ENCODE results near the gene TKTL1. TPM values are rescaled to one million over a fixed set of nuclear protein-coding genes. Genes with fewer than 3 reads are reported as not detected.

Gene TKTL1
- total and polyA plus RNA-seq, 2 of the 8 experiments (the other 6 are each of a cell fraction or from before 2014, with no cell fraction given) = 0.05 TPM; not detected in 1

- H2AFZ ChIP-seq (ENCODE audit: low read length) = no peak overlapping the region
- H3K79me1 ChIP-seq (ENCODE audit: low read depth, low read length) = 0 out of 2 replicates have a peak, but pooled peaks cover under 1% of the 10 kb centered on the region
- no peak overlapping the region for H2BK15ac ChIP-seq (ENCODE audit: low read length)
- no peak overlapping the region; a peak in 2 of 7 replicates for H3K9ac ChIP-seq (replicated peaks in 1 of 4; ENCODE audit: extremely low read depth in 1 of 4, low read depth in 3 of 4, low read length in 3 of 4)
- no peak overlapping the region for H3K14ac ChIP-seq (ENCODE audit: insufficient read length)
- no peak overlapping the region for H4K8ac ChIP-seq (ENCODE audit: extremely low read depth, insufficient read depth, low read length)
- H2AK5ac ChIP-seq (ENCODE audit: low read depth, low read length) = no peak overlapping the region
- no peak for FAIRE-seq
- no peak overlapping the region for H3K56ac ChIP-seq (replicated peaks; ENCODE audit: insufficient read length, low read depth, low read length)
- WGBS, 2 experiments (ENCODE audit: extremely low coverage in 1 of 2, insufficient coverage in 1 of 2, insufficient read length in 1 of 2, insufficient replicate concordance in 2 of 2, low coverage in 1 of 2, low lambda C conversion rate in 2 of 2, missing lambda C conversion rate in 1 of 2) = 6% methylated on average over 13 of the region's 43 CpGs; no CpG with 5 or more reads in 1 of the 2 experiments
- H3K36me3 ChIP-seq (ENCODE audit: control insufficient read depth in 2 of 4, insufficient read depth in 4 of 4, low read length in 3 of 4) = peaks cover 8 to 23% (median 14%) of the 10 kb centered on the region in 4 experiments
- H2BK5ac ChIP-seq (ENCODE audit: low read depth, low read length) = no peak overlapping the region
- 0 out of 2 replicates have a peak overlapping the region, but pooled peaks have one; percentile 39 for H2BK12ac ChIP-seq (ENCODE audit: low read depth, low read length)
- peaks cover 0 to 3% (median 0%) of the 10 kb centered on the region in 4 experiments; a peak in 2 of 7 replicates for H3K27me3 ChIP-seq (replicated peaks in 1 of 4; ENCODE audit: control insufficient read depth in 3 of 4, extremely low read depth in 1 of 4, insufficient read depth in 3 of 4, low read length in 3 of 4)
- no peak for DNase-seq (ENCODE audit: low read depth in 1 of 2, low spot score in 2 of 2)
- H3K23me2 ChIP-seq (ENCODE audit: low read depth, low read length) = peaks cover 5% of the 10 kb centered on the region; the same call in 1 of the 2 replicates
- no peak overlapping the region for H4K91ac ChIP-seq (replicated peaks; ENCODE audit: insufficient read length, low read length)
- H4K20me1 ChIP-seq (replicated peaks in 1 of 2; ENCODE audit: control insufficient read depth in 1 of 2, insufficient read depth in 2 of 2, low read length in 2 of 2) = peaks cover 6 to 14% of the 10 kb centered on the region in 2 experiments
- peaks cover 8 to 40% of the 10 kb centered on the region in 2 experiments; a peak in 3 of 4 replicates for H3K79me2 ChIP-seq (ENCODE audit: control insufficient read depth in 1 of 2, insufficient read depth in 2 of 2, low read length in 2 of 2)
- ChIA-PET CTCF (ENCODE audit: partially characterized antibody) (interaction anchor here (0.5 kb wide), 1 partner anchor 26 kb away, joined by 3 read pairs; the partner anchor contains the start of gene RPL10), POLR2A (ENCODE audit: partially characterized antibody) (interaction anchor here (1.0 kb wide), 1 partner anchor 28 kb away, joined by 3 read pairs; no protein-coding TSS in a partner anchor)
- no peak overlapping the region; the same call in 1 of the 2 replicates for H3K27ac ChIP-seq (ENCODE audit: low read depth, low read length)
- H3K4ac ChIP-seq (replicated peaks; ENCODE audit: insufficient read length, low read depth, low read length) = no peak overlapping the region
- H4K5ac ChIP-seq (ENCODE audit: insufficient read length, low read depth, low read length) = no peak overlapping the region
- H3K4me3 ChIP-seq (ENCODE audit: extremely low read depth in 1 of 4, insufficient read depth in 2 of 4, low read depth in 3 of 4, low read length in 4 of 4) = peak overlapping the region; percentile 28 to 96 (median 39)
- no peak overlapping the region for H2BK120ac ChIP-seq (replicated peaks; ENCODE audit: low read depth, low read length)
- TF ChIP-seq EZH2 (IDR thresholded peaks at IDR 0.05; ENCODE audit: low read depth, low read length, severe bottlenecking) (no peak), ASH2L (IDR thresholded peaks at IDR 0.05; ENCODE audit: low read length) (no peak), RAD21 (IDR thresholded peaks at IDR 0.05 in 1 of 2, conservative IDR thresholded peaks at IDR 0.05 in 1 of 2; ENCODE audit: low read depth in 2 of 2, low read length in 2 of 2) (no peak), SIRT6 (IDR thresholded peaks at IDR 0.05; ENCODE audit: low read length) (no peak), POU5F1 (IDR thresholded peaks at IDR 0.05; ENCODE audit: low read depth, low read length) (no peak), GTF2F1 (IDR thresholded peaks at IDR 0.05; ENCODE audit: borderline replicate concordance, low read depth, low read length) (no peak), SP1 (IDR thresholded peaks at IDR 0.05; ENCODE audit: low read depth, low read length) (no peak), NRF1 (IDR thresholded peaks at IDR 0.05; ENCODE audit: low read depth, low read length) (no peak)
- TF ChIP-seq, protein P1, sequence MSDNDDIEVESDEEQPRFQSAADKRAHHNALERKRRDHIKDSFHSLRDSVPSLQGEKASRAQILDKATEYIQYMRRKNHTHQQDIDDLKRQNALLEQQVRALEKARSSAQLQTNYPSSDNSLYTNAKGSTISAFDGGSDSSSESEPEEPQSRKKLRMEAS (IDR thresholded peaks at IDR 0.05) = no peak
- no peaks in the 10 kb centered on the region for H3K9me3 ChIP-seq (ENCODE audit: insufficient read depth in 2 of 2, low read depth in 1 of 2, low read length in 1 of 2)
- no peak overlapping the region; the same call in 1 of the 2 replicates for H3K18ac ChIP-seq (ENCODE audit: extremely low read depth, low read length)
- no peak overlapping the region for H3K23ac ChIP-seq (ENCODE audit: insufficient read length)
- peaks cover 0 to 18% (median 11%) of the 10 kb centered on the region in 4 experiments; a peak in 6 of 7 replicates for H3K4me1 ChIP-seq (replicated peaks in 1 of 4; ENCODE audit: control insufficient read depth in 3 of 4, insufficient read depth in 4 of 4, low read length in 3 of 4)
- peak overlapping the region; percentile 67 to 68 for H3K4me2 ChIP-seq (ENCODE audit: insufficient read depth in 1 of 2, low read depth in 2 of 2, low read length in 2 of 2)
- no peak overlapping the region for H2BK20ac ChIP-seq (ENCODE audit: low read length)
Observed at GRCh38 chrX:154371789-154372300, 76.2 kb downstream of the TKTL1 start.
